Inflammatory macrophage (primary cell): ENCODE results near the gene CRTAC1.
A peak's percentile ranks its signal among the peaks of the same experiment; 100 is the strongest.
"Not testable (repeated sequence)": the region's sequence is repeated elsewhere in the genome, so short reads cannot be mapped to it uniquely, and the experiment has no call there.

Experiments used
- DNase-seq, 2 donors: peaks; one replicate each; pipeline ENCODE4 v3.0.0-alpha.2; 2020 to 2022

CRTAC1 gene

DNA sequence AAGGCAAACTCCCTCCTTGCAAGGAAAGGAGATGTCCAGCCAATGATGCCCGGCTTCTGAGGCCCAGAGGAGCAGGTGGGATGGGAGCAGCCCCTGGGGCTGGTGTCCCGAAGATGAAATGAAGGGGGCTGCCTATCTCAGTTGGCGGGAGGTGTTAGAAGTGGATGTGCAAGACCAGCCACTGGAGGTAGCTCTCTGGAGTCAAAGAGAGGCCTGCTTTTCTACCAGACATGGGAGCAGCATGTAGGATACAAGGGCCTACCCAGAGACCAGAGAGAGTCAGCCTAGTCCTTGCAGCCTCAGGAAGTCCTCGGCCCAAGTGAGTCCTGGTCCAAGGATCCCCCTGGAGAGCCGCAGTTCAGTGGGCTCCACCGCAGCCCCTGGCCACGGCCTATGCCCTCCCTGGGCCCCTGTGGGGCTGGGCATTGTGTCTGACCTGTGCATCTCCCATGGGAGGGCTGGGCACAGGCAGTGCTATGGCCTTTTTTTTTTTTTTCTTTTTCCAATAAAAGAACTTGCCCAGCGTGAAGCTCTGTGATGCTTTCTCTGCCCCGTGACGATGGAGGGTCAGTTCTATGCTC lies 163.1 kb downstream of the CRTAC1 start:
- DNase-seq, result no peak

DNA sequence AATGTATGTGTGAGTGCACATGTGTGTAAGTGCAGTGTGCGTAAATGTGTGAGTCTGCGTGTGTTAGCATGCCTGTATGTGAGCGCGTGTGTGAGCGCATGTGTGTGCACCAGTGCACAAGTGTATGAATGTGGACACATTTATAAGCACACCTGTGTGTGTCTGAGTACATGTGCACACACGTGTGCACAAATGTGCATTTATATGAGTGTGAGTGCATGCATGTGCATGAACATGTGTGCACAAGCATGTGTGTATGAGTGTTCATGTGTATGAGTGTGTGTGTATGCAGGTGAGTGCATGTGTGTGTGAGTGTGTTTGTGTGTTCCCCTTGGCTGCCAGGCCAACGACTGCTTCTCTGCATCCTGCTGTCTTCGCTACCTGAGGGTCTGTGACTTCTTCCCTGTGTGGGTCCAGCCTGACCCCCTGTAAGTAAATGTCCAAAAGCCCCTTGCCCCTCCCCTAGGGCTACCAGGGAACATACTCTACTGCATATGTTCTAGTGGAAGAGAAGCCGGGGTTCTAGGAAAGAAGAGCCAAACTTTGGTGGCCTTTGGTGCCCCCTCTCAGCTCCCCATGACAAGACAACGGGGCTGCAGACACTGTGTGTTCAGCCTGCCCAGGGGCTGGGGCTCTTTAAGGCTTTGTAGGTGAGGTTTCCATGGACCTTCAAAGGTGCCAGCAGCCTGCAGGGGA lies 163.7 kb downstream of the CRTAC1 start:
- DNase-seq, result no peak

DNA sequence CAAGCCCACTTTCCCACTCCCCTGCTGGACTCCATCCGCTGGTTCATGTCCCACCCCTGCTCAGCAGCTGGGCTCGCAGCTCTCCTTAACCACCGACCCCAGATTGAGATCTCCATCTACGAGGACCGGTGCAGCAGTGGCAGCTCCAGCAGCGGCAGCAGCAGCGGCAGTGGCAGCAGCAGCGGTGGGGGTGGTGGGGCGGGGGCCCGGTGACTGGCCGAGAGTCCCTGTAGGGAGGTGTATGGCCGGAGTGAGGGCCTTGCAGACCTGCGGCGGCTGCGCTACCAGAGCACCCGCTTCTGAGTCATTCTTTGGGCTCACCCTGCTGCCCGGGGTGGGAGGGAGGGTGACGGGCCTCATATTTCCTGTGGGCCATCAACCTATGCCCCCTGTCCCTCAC lies 164.9 kb downstream of the CRTAC1 start:
- DNase-seq, result no peak

DNA sequence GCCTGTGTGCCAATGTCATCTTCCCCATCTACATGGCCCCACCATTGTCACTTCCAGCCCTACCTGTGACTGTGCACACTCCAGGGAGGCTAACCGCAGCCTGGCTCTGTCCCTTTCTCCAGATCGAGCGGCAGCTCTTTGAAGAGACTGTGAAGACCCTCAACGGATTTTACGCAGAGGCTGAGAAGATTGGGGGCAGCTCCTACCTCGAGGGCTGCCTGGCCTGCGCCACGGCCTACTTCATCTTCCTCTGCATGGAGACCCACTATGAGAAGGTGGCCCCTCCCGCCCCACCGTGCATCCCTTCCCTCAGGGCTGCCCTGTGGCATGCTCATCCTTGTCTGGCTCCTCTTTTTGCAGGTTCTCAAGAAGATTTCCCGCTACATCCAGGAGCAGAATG lies 166.6 kb downstream of the CRTAC1 start:
- no peak for DNase-seq

DNA sequence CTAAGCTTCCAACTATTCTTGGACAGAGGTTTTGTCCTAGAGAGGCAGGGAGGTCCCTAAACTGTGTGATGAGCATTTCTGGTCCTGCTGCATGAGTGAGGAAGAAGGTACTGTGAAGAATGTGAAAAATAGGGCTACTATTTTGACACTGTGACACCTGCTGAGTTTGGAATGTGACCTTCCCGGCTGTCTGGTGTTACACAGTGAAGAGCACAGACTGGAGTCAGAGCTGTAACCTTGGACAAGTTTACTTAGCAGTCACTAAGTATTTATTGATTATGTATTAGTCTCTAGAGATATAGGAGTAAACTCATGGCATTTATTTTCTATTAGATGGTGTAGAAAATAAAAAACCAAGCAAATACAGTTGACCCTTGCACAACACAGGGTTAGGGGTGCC lies 168.5 kb downstream of the CRTAC1 start:
- no peak for DNase-seq

DNA sequence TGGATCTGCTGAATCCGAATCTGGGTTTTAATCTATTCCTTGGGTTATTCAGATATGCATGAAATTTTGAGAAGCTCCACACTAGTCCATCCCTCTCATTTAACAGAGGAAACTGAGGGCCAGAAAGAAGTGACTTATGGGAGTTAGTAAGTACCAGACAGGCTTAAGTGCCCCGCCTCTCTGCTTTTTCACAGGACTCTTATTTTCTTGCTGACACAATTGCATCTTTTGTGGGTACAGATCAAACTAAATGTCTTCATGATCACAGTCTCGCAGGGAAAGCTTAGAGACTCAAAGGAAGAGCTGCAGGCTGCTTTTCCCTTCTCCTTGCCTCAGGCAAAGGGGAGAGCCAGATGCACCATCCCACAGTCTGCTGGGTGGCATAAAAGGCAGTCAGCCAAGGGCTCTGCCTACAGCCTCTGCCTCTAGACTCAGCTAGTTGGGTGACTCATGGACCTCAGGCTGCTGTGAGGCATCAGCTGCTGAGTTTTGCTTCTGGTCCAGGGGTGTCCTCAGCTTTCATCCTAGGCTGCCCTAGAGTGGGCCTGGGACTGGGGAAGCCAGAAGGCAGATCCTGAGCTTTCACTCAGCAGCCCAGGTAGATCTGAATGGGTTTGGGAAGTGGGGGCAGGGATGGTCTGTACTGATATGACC lies 169.2 kb downstream of the CRTAC1 start:
- peak; percentile 79 to 94 for DNase-seq

DNA sequence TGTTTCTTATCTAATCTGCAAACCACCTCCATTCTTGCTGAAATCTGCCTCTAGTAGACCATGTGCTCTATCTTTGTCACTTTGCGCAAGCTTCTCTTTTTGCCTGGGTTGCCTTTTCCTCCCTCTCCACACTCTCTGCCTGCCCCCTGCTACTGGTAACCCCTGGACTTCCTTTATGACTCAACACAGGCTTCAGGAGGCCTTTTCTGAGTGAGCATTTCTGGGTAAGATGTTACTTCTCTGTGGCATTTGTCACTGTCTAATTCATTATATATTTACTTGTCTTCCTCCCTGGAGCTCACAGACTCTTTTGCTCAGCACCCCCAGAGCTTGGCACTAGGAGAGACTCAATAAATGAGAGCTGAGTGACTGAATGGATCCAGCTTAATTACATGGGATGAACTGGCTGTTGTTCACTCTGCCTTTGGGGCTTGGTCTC lies 172.4 kb downstream of the CRTAC1 start:
- peak; percentile 88 to 93 for DNase-seq

DNA sequence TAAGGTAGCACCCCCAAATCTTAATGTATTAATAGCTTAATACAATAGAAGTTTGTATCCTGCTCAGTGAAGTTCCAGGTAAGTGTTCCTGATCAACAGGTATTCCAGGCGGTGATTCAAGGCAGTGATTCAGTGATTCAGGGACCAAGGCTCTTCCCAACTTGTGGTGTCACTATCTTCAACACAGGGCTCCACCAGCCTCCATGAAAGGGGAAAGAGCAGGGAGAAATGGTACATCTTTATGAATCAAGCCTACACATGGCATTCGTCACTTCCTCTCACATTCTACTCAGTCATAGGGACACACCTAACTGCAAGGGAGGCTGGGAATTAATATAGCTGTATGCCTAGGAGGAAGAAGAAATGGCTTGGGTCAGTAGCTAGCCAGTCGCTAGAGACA lies 175.7 kb downstream of the CRTAC1 start:
- DNase-seq, result peak in 1 of 2 donors; percentile 23

DNA sequence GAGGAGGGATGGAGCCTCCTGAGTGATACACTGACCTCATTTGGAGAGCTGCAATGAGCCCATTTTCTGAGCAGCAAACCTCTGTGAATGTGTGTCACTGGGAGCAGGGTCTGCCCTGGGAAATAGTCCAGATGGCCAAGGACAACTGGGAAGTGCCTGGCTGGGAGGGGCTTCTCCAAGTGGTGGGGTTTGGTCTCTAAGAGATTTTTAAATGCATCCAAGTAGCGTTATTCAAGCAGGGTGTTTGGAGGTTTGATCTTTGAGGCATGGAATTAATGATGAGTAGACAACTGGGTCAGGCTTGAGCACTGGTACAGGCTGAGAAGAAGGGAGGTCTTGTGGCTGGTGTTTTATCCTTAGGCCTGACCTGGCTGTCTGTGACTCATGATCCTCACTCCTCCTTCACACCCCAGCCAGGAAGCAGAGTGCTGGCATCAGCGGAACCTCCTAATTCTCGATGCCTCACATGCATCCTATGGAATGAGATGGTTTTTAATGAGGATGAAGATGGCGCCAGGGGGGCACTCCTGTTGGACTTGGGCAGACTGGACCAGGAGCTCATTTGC lies 177.5 kb downstream of the CRTAC1 start:
- no peak for DNase-seq

DNA sequence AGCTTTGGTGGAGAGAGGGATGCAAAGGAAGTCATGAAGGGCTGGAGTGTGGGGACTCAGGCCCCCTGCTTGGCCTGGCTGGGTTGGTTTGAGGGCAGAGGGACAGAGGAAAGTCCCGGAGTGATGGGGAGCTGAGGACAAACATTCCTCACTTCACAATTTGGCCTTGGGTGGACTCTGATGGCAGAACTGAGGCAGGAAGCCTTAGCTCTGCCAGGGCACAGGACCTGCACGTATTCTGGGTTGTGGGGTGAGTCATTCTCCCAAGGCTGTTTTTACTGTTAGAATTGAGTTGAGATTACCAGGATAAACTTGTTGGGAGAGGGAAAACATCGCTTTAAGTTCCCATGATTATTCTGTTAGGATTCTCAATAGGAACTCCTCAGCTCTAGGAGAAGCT lies 178.1 kb downstream of the CRTAC1 start:
- DNase-seq, result no peak

DNA sequence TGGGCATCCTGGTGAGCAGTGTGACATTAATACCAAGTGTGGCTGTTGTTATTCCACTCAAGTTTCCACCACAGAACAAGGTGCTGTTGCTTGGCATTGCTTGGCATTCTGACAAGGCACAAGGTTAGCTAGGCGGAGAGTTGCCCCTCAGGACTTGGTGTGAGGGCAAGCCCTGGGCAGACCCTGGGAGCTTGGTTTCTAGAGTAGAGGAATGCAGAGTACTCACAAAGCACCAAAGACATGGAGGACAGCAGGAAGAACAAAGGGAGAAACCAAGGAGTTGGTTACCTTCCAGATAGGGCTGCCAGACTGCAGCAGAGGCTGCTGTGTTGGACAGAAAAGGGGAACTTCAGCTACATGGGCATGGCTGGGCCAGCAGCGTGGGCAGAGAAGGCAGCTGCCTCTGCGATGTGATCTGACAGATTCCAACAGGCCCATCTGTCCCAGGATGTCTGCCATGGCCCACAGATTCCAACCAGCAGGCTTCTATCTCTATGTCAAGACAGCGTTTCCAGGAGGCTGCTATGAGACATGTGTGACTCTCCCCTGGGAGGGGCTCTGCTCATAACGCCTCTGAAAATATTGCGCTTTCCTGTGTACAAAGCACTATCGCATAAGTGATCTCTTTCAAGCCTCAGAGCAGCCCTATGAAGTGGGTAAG lies 178.9 kb downstream of the CRTAC1 start:
- peak; percentile 76 to 86 for DNase-seq

DNA sequence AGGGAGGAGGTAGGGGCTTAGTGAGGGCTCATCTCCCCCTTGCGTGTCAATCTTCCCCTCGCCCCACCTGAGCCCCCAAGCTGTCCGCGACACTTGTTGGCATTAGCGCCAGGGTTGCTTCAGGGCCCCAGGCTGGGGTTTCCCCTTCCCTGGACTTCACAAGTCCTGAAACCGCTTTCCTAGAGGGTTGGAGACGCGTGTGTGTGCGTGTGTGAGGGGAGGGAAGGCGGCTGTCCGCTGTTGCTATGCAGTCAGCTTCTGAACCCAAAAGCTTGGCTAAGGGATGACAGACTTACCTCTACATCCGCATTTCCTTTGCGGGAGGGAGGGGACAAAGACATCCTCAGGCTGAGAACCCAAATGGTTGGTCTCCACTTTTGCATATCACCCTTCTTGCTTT lies 180.0 kb downstream of the CRTAC1 start:
- peak in 1 of 2 donors; percentile 27 for DNase-seq

DNA sequence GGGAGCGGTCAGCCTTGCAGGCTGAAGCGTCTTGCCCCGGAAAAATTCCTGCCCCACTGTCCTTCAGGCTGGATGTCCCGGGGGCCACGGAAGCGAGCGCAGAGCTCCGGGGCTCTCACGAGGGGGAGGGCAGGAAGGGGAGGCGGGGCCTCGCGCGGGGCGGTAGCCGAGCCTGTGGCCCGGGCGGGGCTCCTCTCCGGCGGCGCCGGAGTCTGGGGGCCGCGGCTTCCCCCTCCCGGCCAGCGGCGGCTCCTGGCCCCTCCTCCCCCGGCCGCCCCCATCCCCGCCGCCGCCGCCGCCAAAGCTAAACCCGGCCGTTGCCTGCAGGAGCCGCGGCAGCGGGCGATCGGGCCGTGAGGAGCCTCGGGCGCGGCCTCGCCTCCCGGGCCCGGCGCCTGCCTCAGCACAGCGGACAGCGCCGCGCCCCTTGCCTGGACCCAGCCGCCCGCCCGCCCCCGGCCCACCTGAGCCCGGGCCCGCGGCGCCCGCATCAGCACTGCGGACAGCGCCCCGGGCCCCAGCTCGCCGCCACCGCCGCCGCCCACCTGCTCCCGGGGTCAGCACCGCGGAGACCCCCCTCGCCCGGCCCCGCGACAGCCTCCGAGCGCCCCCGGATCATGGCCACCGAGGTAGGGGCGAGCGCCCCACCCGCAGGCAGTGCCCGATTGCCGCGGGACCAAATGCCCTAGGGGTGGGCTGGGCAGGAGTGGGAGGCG lies 180.6 kb downstream of the CRTAC1 start, which contains the start of gene GOLGA7B:
GOLGA7B (plus strand) TSS at position 157 of the 716 bp plus-strand sequence; CDS start at position 618, 461 bp downstream.
- DNase-seq, result peak in 1 of 2 donors; percentile 29

DNA sequence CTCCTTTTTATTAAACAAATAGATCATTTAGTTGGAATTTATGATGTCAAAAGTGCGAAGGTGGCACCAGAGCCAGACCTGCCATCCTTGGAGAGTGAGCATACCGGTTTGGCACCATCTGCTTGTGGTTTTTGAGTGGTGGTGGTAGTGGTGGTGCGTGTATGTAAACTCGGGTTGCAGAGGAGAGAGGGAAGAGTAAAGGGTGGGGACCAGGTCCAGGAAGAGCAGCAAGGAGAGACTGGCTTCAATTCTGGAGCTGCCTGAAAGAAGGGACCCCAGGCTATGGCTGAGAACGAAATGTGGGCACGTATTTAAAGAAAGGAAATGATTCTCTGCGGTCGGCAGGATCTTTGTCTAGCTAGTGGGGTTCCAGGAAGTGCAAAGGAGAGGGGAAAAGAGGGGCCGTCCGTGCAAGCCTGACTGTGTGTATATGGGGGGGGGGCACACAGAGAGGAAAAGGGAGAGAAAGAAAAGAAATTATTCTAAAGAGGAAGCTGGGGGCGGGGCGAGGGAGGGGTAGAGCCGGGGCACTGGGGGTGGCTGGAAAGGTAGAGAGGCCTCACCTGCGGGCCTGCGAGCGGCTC lies 181.2 kb downstream of the CRTAC1 start:
- DNase-seq, result no peak

DNA sequence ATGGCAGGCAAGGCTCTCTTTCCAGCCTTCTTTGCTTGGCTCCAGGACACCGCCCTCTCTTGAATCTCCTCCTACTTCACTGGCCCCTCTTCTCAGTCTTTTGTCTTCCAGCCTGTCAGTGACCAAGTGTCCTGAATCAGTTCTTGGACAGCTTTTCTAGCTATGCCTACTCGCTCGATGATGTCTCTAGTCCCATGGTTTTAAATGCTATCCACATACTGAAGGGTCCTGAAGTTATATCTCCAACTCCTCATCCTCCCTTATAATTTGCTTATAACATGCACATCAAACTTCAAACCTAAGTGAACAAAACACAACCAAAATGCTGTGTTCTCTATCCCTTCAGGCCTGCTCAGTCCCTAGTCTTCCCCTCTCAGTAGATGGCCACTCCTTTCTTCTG lies 185.7 kb downstream of the CRTAC1 start:
- no peak for DNase-seq

DNA sequence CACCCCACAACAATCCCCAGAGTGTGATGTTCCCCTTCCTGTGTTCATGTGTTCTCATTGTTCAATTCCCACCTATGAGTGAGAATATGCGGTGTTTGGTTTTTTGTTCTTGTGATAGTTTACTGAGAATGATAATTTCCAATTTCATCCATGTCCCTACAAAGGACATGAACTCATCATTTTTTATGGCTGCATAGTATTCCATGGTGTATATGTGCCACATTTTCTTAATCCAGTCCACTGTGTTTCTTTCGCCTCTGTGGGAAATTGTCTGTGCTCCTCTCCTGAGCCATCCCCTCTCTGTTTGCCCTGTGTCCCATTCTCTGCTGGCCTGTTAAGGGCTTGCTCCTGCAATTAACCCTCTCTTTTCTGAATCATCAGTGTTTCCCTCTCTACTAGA lies 186.4 kb downstream of the CRTAC1 start:
- not testable (repeated sequence) for DNase-seq

DNA sequence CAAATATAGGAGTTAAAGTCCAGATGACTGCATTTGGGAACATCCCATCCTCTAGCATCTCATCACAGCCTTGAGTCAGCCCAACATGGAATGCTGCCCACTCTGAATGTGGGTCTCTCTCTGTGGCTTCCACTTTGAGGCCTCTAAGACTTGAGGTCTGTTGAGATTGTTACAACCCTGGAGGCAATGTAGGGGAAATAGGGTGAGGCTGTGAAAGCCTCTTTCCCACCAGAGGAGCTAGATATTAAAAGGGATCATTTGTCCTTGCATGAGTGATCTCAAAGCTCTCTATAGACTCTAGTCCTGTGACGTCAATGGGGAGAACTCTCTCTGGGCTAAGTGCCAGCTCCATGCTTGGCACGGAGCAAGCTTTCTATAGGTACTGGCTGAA lies 187.1 kb downstream of the CRTAC1 start:
- no peak for DNase-seq

DNA sequence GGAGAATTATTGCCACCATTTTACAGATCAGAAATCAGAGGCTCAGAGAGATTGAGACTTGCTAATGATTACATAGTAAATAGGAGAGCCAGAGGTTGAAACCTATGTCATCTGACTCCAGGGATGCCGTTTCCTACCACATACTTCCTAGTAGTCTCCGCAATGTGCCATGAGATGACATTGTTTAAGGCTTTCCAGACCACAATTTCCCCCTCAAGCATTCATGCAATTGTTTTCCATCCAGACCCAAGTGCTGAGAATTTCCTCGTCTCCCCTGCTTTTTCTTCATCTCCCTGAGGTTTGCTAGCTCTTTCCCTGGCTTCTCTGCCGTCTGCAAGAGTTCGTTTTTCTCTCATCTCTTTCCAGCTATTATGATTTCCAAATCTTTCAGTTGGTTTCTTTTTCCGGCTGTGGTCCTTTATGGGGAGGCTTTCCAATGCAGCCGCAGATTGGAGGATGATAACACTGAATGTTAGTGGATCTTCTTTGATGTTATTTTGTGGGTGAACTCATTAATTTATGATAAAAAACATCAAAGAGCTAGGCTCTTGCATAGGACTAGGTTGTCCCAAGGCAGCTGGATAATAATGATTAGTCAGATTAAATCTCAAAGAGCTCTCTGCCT lies 187.7 kb downstream of the CRTAC1 start:
- DNase-seq, result peak; percentile 66 to 78

DNA sequence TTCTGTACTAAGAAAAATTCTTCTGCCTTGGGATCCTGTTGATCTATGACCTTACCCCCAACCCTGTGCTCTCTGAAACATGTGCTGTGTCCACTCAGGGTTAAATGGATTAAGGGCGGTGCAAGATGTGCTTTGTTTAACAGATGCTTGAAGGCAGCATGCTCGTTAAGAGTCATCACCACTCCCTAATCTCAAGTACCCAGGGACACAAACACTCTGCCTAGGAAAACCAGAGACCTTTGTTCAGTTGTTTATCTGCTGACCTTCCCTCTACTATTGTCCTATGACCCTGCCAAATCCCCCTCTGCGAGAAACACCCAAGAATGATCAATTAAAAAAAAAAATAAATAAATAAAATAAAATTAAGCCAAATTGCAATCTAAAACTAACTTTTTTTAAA lies 188.3 kb downstream of the CRTAC1 start:
- DNase-seq, result not testable (repeated sequence)

DNA sequence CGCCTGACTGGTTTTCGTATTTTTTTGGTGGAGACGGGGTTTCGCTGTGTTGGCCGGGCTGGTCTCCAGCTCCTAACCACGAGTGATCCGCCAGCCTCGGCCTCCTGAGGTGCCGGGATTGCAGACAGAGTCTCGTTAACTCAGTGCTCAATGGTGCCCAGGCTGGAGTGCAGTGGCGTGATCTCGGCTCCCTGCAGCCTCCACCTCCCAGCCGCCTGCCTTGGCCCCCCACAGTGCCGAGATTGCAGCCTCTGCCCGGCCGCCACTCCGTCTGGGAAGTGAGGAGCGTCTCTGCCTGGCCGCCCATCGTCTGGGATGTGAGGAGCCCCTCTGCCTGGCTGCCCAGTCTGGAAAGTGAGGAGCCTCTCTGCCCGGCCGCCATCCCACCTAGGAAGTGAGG lies 189.3 kb downstream of the CRTAC1 start:
- not testable (repeated sequence) for DNase-seq

DNA sequence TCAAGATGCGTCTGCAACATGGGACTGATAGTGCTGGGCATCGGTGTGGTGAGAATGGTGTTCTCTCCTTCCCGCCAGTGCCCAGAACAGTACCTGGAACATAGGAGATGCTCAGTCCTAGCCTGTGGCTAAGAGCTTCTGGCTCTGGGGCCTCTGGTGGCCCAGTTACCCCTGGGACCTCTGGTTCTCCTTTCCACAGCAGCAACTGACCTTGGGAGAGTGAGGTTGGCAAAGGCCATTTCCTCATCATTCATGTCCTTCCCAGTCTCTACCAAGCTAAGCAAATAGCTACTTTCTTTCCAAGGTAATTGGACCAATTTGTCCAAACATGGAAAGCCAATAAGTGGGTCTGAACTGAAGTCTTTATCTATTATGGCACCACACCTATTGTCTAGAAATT lies 192.3 kb downstream of the CRTAC1 start:
- peak in 1 of 2 donors; percentile 54 for DNase-seq
